Subcutaneous adipose tissue (tissue), 4 donors: Measurements from ENCODE around the gene LYPD6B. TPM values are rescaled to one million over a fixed set of nuclear protein-coding genes. Genes with fewer than 3 reads are reported as not detected.

ENCODE experiments used
- CTCF ChIP-seq: fragments of 450-650 bp; IDR thresholded peaks from one replicate; pipeline ENCODE4 v1.5.1; 2016; ENCODE audit warnings: low read depth, mild to moderate bottlenecking, control low read depth, antibody characterized with exemption, moderate library complexity
- total RNA-seq, 4 donors: library from RNA; depleted of rRNA; stranded (reverse); fragments of >200 nt; gene quantifications; one replicate each; pipeline ENCODE4 v1.1.0, GENCODE V29; 2016

The LYPD6B gene
- total RNA-seq, 4 donors from 2014 or later: not detected

GRCh38 chr2:149169656-149170055 is 131.2 kb downstream of the LYPD6B start:
- TF ChIP-seq CTCF: no peak

GRCh38 chr2:149170156-149170555 is 131.7 kb downstream of the LYPD6B start:
- TF ChIP-seq CTCF: no peak

DNA sequence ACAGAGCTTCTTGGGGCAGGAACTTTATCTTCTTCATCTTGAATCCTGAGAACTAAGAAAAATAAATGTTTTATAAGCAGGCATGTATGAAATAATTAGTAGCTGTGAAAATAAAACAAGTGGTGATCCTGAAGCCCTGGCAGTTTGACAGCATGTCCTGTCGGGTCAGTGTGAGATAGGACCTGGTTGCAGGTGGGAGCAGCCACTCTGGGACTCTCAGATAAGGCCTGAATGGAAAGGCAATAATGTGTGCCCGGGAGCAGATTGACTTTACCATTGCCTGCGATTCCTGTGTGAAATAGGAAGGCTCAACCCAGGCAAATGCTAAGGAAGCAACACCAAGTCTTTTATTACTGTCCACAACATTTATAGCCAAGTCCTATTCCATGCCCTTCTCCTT is 132.4 kb downstream of the LYPD6B start:
- TF ChIP-seq CTCF: no peak

DNA sequence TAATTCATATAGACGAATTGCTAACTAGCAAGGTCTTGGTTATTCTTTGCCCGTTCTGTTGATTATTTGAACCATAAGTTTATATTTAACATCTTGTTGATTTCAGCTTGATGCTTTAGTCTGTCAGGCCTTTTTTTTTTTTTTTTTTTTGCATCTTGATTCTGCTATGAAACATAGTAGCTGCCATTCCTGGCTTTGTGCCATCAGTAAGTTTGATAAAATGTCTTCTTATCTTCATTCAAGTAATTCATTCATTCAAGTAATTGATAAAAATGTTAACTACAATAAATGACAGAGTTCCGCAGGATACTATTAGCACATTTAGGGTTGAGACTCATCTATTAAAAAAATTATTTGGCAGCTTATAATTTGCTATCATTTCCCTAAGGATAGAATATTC is 134.7 kb downstream of the LYPD6B start:
- no peak for TF ChIP-seq CTCF

DNA sequence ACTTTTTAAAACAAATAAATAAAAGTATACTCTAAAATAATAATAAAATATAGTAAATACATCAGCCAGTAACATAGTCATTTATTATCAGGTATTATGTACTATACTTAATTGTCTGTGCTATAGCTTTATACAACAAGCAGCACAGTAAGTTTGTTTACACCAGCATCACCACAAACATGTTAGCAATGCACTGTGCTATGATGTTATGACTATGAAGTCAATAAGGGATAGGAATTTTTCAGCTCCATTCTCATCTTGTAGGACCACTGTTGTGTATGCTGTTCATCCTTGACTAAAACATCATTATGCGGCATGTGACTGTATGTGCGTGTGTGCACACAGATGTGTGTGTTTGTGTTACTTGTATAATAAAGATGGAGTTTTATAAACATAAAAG is 137.5 kb downstream of the LYPD6B start:
- no peak for TF ChIP-seq CTCF

DNA sequence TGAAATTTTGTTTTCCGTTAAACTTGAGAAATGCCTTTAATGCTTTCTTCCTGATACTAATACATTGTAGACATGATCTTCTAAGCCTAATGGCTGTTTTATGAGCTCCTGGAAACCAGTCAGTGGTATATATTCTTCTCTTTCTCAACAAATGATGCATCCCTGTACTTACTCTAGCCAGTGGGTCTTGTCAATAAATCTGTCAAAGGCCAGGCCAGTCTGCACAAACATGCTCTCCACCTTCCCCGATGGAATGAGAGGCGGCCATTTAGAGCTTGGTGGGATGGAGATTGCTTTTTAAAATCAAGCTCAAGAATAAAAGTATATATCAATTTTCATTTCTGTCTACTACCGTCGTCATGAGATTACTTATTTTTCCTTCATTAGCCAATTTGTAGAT is 140.1 kb downstream of the LYPD6B start:
- TF ChIP-seq CTCF: no peak

DNA sequence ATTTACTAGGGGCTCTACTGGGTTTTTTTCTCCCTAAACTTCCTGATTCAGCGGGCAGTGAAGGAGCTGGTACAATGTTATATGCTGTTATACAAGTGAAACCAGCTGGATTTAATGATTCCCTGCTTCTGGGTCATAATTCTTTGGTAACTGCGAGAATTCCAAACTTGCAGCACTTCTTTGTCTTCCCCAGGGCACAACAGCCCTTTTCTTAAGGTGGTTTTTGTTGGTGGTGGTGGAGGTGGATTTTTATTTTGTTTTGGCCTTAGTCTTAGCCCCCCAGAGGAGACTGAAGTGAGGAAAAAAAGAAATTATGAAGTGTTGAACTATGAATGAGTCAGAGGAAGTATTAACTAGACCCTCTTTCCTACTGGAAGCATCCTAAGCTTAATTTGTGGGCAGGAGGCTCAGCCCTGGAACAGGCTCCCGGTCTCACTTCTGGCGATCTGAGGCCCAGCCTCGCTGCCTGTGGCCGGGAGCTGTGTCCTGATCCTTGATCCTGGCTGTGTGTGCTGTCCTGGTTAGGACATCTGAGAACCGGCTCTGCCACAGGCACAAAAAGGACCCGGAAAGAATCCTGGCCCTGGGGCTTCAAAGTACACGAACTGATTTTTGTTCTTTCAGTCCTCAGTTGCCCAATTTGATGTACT is 141.9 kb downstream of the LYPD6B start:
- TF ChIP-seq CTCF: no peak
